ENCODE measurements around the gene TMEM125.

DNA sequence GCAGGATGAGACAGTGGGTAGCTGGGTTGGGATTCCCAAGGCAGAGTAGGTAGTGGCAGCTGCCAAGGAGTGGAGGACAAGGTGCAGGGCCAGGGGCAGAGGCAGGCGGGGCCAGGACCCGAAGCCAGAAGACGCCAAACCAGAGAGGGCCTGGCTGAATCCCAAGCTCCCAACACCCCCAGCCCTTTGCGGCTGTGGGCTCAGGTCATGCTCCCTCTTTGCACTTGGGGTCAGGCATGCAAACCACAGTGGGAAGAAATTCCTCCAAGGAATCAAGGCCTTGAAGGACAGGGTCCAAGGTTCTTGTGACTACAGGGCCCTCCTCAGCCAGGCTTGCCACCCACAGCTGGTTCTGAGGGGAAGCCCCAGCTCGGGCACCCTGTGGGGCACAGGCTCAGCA, 9.4 kb downstream of the TMEM125 start:
- TF ChIP-seq, protein P1, sequence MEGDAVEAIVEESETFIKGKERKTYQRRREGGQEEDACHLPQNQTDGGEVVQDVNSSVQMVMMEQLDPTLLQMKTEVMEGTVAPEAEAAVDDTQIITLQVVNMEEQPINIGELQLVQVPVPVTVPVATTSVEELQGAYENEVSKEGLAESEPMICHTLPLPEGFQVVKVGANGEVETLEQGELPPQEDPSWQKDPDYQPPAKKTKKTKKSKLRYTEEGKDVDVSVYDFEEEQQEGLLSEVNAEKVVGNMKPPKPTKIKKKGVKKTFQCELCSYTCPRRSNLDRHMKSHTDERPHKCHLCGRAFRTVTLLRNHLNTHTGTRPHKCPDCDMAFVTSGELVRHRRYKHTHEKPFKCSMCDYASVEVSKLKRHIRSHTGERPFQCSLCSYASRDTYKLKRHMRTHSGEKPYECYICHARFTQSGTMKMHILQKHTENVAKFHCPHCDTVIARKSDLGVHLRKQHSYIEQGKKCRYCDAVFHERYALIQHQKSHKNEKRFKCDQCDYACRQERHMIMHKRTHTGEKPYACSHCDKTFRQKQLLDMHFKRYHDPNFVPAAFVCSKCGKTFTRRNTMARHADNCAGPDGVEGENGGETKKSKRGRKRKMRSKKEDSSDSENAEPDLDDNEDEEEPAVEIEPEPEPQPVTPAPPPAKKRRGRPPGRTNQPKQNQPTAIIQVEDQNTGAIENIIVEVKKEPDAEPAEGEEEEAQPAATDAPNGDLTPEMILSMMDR (IDR thresholded peaks at IDR 0.05), result no peak
- TF ChIP-seq POLR2A (IDR thresholded peaks at IDR 0.05) (no peak), EP300 (IDR thresholded peaks at IDR 0.05) (no peak)

Measured in tibial nerve (tissue), 4 donors.